Peyer's patch (tissue), 4 donors: Measurements from ENCODE around the gene PCBD1. TPM values are rescaled to one million over a fixed set of nuclear protein-coding genes. Genes with fewer than 3 reads are reported as not detected.

Experiments used
- DNase-seq, 3 donors: peaks; one replicate each; pipeline ENCODE4 v3.0.0-alpha.2; 2017 to 2019
- H3K27ac ChIP-seq, 4 donors: fragments of 200-600 bp; sonication (generic); one replicate each; pipeline ENCODE4 v1.5.1; 2016 to 2019
- H3K27me3 ChIP-seq, 2 donors: fragments of 200-600 bp; sonication (generic); one replicate each; pipeline ENCODE4 v1.5.1; 2019
- H3K36me3 ChIP-seq, 3 donors: fragments of 200-600 bp; sonication (generic); one replicate each; pipeline ENCODE4 v1.5.1; 2016 to 2019
- H3K4me1 ChIP-seq, 4 donors: fragments of 200-600 bp; sonication (generic); one replicate each; pipeline ENCODE4 v1.5.1; 2016 to 2019
- H3K4me3 ChIP-seq, 4 donors: fragments of 200-600 bp; sonication (generic); 1 replicate in 3 of 4; 2 replicates in 1 of 4; pipeline ENCODE4 v1.5.1; 2016 to 2019; ENCODE audit warnings: mild to moderate bottlenecking in 1 of 4
- H3K9me3 ChIP-seq, 4 donors: fragments of 200-600 bp; sonication (generic); one replicate each; pipeline ENCODE4 v1.5.1; 2016 to 2019; ENCODE audit warnings: mild to moderate bottlenecking in 1 of 4
- POLR2A ChIP-seq, 2 donors: fragments of 450-650 bp; IDR thresholded peaks; one replicate each; pipeline ENCODE4 v1.5.1; 2017; ENCODE audit warnings: antibody characterized with exemption in 2 of 2, mild to moderate bottlenecking in 2 of 2, moderate library complexity in 2 of 2
- total RNA-seq, 4 donors: library from RNA; depleted of rRNA; stranded (reverse); fragments of >200 nt; gene quantifications; one replicate each; pipeline ENCODE4 v1.1.0, GENCODE V29; 2016
- TF ChIP-seq, protein P1 (sequence below), 6 experiments: fragments of 450-650 bp in 4 of 6; fragments of 200-600 bp in 2 of 6; sonication (generic) in 1 of 6; IDR thresholded peaks; one replicate each; pipeline ENCODE4 v1.5.1; 2017 to 2019; ENCODE audit warnings: antibody characterized with exemption in 6 of 6, mild to moderate bottlenecking in 3 of 6, moderate library complexity in 1 of 6

PCBD1 gene
- total RNA-seq, 4 donors from 2014 or later, result 38.8 to 63.5 (median 55.9) TPM

DNA sequence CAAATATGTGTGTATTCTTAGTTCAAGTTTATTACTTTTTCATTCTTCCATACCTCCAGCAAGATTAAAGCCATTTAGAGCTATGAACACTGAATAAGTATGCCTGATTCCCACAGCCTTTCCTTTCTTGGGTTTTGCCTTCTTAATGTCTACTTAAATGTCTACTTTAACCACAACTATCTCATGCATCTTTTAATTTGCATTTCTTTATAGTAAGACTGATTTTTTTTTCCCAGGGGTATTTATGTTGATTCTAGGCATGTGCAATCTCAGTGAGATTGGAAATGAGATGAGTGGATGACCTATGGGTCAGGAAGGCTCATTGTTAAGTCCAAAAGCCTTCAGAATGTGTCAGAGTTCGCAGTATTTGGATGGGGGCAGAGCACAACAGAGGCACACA, 3.6 kb downstream of the PCBD1 start:
- Histone ChIP-seq H3K27ac (no peak overlapping the region), H3K4me1 (peaks cover 0 to 18% (median 0%) of the 10 kb centered on the region in 4 donors), H3K36me3 (peaks cover 0 to 34% (median 0%) of the 10 kb centered on the region in 3 donors), H3K27me3 (no peaks in the 10 kb centered on the region), H3K4me3 (no peak overlapping the region), H3K9me3 (no peaks in the 10 kb centered on the region)
- TF ChIP-seq, protein P1, sequence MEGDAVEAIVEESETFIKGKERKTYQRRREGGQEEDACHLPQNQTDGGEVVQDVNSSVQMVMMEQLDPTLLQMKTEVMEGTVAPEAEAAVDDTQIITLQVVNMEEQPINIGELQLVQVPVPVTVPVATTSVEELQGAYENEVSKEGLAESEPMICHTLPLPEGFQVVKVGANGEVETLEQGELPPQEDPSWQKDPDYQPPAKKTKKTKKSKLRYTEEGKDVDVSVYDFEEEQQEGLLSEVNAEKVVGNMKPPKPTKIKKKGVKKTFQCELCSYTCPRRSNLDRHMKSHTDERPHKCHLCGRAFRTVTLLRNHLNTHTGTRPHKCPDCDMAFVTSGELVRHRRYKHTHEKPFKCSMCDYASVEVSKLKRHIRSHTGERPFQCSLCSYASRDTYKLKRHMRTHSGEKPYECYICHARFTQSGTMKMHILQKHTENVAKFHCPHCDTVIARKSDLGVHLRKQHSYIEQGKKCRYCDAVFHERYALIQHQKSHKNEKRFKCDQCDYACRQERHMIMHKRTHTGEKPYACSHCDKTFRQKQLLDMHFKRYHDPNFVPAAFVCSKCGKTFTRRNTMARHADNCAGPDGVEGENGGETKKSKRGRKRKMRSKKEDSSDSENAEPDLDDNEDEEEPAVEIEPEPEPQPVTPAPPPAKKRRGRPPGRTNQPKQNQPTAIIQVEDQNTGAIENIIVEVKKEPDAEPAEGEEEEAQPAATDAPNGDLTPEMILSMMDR (IDR thresholded peaks at IDR 0.05), result no peak
- no peak for TF ChIP-seq POLR2A (IDR thresholded peaks at IDR 0.05)
- no peak for DNase-seq

- peaks cover 0 to 64% (median 0%) of the 10 kb centered on the region in 3 donors for H3K36me3 ChIP-seq
- H3K27ac ChIP-seq, result no peak overlapping the region
- DNase-seq, result peak; percentile 74 to 91 (median 82)
- no peaks in the 10 kb centered on the region for H3K4me1 ChIP-seq
- no peak overlapping the region for H3K4me3 ChIP-seq
- H3K27me3 ChIP-seq, result no peaks in the 10 kb centered on the region
- no peaks in the 10 kb centered on the region for H3K9me3 ChIP-seq
- TF ChIP-seq, protein P1 (IDR thresholded peaks at IDR 0.05), result peak; percentile 73 to 97 (median 92)
- TF ChIP-seq POLR2A (IDR thresholded peaks at IDR 0.05), result peak in 1 of 2 donors; percentile 19
These were observed 8.3 kb downstream of the PCBD1 start for GRCh38 chr10:70880077-70880534.

- no peak overlapping the region for H3K4me3 ChIP-seq
- no peaks in the 10 kb centered on the region for H3K27me3 ChIP-seq
- H3K9me3 ChIP-seq, result no peaks in the 10 kb centered on the region
- peaks cover 0 to 62% (median 0%) of the 10 kb centered on the region in 3 donors for H3K36me3 ChIP-seq
- no peak for TF ChIP-seq POLR2A (IDR thresholded peaks at IDR 0.05)
- TF ChIP-seq, protein P1 (IDR thresholded peaks at IDR 0.05), result no peak
- DNase-seq, result no peak
- H3K27ac ChIP-seq, result no peak overlapping the region
- H3K4me1 ChIP-seq, result no peaks in the 10 kb centered on the region
These were observed 9.2 kb downstream of the PCBD1 start for GRCh38 chr10:70879207-70879606.

DNA sequence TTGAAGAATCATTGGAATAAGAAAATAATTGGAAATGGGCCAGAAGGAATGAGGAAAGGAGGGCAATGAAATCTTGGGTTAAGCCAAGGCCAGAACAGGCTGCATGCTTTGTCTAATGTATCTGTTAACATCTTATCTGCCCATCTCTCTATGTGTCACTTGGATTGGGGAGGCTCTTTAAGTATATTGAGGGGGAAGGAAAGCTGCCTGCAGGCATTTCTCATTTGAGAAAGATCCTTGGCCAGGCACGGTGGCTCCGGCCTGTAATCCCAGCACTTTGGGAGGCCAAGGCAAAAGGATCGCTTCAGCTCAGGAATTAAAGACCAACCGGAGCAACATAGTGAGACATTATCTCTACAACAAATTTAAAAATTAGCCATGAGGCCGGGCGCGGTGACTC, 14.3 kb downstream of the PCBD1 start:
- no peaks in the 10 kb centered on the region for H3K27me3 ChIP-seq
- H3K27ac ChIP-seq, result no peak overlapping the region
- no peaks in the 10 kb centered on the region for H3K4me1 ChIP-seq
- H3K36me3 ChIP-seq, result peaks cover 0 to 85% (median 0%) of the 10 kb centered on the region in 3 donors
- no peak for DNase-seq
- H3K9me3 ChIP-seq, result no peaks in the 10 kb centered on the region
- no peak overlapping the region for H3K4me3 ChIP-seq
- TF ChIP-seq POLR2A (IDR thresholded peaks at IDR 0.05), result no peak
- TF ChIP-seq, protein P1 (IDR thresholded peaks at IDR 0.05), result no peak

GRCh38 chr10:70872291-70872690, 16.1 kb downstream of the PCBD1 start:
- Histone ChIP-seq H3K27me3 (no peaks in the 10 kb centered on the region), H3K9me3 (no peaks in the 10 kb centered on the region), H3K4me3 (no peak overlapping the region), H3K4me1 (no peaks in the 10 kb centered on the region), H3K36me3 (peaks cover 0 to 74% (median 0%) of the 10 kb centered on the region in 3 donors), H3K27ac (peak overlapping the region in 2 of 4 donors; percentile 48 to 65)
- peak in 2 of 3 donors; percentile 66 to 76 for DNase-seq
- TF ChIP-seq, protein P1 (IDR thresholded peaks at IDR 0.05), result no peak

- Histone ChIP-seq H3K4me1 (no peaks in the 10 kb centered on the region), H3K27ac (no peak overlapping the region), H3K27me3 (no peaks in the 10 kb centered on the region), H3K4me3 (no peak overlapping the region), H3K36me3 (peaks cover 0 to 36% (median 0%) of the 10 kb centered on the region in 3 donors), H3K9me3 (no peaks in the 10 kb centered on the region)
- no peak for TF ChIP-seq POLR2A (IDR thresholded peaks at IDR 0.05)
- TF ChIP-seq, protein P1 (IDR thresholded peaks at IDR 0.05), result no peak
- no peak for DNase-seq
These were observed 21.9 kb downstream of the PCBD1 start for GRCh38 chr10:70866424-70866823.
